HG03139 (cell line): ENCODE data around the gene CACNA1E.

ENCODE experiments used
- ATAC-seq: cut with Tn5 transposase; IDR thresholded peaks from one replicate; pipeline ENCODE4 v1.9.1; 2021; ENCODE audit not compliant: unreplicated experiment

The CACNA1E gene

DNA sequence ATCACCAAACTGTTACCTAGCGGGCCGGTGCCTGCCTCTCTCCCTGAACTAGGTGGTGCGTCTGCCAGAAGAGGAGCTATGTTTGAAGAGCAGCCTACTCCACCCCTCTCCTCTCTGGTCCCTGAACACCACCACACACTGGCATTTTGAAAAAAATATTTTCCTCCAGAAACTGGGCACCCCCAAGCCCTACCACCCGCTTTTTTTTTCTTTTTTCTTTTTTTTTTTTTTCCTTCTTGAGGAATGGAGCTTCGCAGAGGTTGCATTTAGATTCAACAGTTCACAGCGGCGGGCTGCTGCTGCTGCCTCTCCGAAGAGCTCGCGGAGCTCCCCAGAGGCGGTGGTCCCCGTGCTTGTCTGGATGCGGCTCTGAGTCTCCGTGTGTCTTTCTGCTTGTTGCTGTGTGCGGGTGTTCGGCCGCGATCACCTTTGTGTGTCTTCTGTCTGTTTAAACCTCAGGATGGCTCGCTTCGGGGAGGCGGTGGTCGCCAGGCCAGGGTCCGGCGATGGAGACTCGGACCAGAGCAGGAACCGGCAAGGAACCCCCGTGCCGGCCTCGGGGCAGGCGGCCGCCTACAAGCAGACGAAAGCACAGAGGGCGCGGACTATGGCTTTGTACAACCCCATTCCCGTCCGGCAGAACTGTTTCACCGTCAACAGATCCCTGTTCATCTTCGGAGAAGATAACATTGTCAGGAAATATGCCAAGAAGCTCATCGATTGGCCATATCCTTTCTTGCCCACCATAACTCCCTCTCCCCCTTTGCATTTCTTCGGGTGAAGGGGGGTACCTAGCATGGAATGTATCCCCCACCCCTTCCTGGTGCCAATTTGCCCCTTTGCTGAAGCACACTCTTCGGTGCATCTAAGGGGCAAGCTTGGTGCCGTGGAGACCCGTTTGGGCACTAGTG lies at the start of gene CACNA1E:
CACNA1E (plus strand) TSS at position 233 of the 911 bp plus-strand sequence; CDS start at position 461, 228 bp downstream.
- ATAC-seq, result no peak

DNA sequence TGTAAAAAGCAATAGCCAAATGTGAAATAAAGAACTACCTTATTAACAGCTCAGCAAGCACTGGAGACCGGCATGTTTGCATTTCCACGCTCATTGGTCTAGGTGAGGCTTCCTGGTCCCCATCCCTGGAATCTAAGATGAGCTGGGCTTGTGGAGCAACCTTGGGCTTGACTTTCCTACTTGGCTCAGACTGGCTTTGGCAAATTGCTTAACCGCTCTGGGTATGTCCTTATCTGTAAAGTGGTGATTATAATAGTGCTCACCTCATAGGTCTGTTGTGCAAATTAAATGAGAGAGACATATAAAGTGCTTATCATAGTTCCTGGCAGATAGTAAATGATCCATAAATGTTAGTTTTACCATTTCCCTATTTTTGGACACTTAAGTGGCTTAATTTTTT lies 49.4 kb upstream of the CACNA1E start:
- ATAC-seq, result no peak

DNA sequence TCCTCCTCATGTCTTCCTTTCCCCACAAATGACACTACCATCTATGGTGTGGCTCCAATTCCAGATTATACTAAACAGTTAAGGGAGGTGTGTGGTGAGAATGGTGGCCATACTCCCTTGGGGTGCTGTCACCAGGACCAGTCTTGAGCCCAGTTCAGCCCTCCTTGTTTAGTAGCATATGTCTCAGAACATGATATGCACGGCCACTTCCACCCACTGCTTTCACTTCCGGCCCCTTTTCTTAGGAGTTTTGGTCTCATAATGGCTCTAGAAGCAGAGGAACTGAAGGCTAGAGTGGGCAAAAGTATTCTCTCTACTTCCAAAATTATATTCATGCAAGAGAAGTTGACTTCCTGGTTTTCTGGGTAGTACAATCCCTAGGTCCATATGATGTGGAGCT lies 45.3 kb upstream of the CACNA1E start:
- no peak for ATAC-seq

DNA sequence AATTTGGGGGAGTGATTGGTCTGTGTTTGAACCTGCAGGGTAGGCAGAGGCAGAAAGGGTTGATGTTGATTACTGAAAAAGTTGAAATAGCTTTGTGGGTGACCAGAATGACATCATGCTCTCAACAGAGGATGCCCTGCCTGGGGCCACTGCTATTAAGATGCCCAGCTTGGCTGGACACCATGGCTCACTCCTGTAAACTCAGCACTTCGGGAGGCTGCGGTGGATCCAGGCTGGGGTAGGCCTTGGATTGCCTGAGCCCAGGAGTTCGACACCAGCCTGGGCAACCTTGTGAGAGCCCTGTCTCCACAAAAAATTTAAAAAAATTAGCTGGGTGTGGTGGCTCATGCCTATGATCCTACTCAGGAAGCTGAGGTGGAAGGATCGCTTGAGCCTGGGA lies 42.8 kb upstream of the CACNA1E start:
- no peak for ATAC-seq

DNA sequence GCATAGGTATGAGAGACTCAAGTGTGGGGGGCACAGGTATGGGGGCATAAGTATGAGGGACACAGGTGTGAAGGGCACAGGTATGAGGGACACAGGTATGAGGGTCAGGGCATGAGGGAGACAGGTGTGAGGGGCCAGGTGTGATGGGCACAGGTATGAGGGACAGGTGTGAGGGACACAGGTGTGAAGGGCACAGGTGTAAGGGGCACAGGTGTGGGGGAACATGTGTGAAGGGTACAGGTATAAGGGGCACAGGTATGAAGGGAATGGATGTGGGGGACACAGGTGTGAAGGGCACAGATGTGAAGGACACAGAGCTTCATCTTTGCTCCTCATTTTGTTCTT lies 41.2 kb upstream of the CACNA1E start:
- ATAC-seq, result no peak

DNA sequence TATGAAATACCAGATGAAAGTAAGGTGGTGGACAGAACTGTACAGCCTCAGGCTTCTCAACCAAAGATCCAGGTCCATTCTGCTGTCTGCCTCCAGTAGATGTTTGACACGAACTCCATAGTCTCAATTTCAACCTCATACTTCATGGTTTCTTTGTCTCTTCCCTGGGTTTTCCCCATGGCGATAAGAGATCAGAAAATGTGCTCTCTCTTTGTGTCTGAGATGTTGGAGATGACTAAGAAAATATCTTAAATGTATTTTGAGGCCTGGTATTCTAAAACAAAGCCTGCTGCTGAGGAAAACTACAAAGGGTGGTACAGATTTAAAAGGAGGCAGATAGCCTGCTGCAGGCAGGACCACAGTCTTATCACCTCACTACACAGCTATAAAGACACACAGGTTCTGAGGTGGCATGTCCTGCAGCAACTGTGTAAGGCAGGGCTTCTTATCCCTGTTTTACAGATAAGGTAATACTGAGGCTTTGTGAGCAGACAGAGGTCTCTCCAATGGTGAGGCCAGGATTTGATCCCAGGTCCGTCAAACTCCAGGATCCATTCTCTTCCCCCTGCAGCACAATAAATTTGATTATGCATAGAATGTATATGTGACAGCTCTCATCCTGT lies 40.0 kb upstream of the CACNA1E start:
- ATAC-seq, result no peak

DNA sequence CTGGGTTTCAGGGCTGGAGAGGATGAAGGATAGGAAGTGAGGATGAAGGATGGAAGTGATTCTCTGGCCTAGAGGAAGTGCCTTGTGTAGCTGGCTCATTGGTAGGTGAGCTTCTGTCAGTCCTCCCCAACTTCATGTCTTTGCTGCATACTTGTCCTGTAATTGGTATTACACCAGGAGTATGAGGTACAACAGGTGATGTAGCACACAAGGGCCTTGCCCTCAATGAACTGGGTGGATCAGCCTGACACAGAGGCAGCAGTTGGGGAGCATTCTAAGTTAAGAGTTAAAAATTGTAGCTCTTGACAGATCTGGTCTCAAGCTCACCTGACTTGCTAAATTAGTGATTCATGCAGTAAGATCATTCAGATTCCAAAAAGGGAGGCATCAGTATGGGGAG lies 37.9 kb upstream of the CACNA1E start:
- no peak for ATAC-seq

DNA sequence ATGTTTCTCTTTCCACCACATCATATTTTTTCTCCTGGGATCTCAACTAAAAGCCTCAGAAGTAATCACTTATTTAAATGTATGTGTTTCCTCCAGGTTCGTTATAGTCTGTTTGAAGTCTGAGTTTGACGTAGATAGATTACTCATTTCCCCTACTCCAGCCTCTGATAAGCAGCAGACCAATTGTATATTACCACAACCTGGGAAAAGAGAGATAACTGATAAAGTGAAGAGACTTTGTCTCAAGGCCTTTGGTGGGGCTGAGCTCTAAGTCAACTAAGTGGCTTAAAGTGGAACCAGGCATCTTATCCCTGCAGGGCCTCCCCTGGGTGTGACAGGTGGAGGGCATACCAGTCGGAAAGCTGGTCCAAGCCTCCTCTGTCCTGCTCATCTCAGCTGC lies 34.9 kb upstream of the CACNA1E start:
- no peak for ATAC-seq

DNA sequence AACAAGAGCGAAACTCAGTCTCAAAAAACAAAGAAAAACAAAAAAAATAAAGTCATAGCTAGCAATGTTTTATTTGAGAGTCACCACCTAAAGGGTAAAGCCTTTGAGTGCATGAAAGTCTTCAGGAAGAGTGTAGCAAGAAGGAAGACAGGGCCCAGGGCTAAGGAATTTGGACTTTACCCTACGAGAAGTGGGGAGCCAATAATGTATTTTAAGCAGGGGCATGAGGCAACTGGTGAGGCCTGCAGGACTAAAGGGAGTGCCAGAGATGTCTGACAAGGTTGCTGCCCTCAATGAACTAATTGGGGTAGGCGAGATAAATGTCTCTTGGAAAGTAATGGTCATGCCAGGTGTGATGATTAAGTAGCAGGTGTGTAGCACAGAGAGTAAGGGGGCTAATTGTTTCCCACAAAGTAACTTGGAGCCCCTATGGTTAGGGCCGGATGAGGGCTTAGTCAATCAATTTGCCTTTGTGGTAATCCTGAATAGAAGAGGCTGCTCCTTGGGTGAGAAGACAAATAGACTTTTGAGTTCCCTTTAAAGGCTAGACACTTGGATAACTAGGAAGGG lies 31.6 kb upstream of the CACNA1E start:
- no peak for ATAC-seq

DNA sequence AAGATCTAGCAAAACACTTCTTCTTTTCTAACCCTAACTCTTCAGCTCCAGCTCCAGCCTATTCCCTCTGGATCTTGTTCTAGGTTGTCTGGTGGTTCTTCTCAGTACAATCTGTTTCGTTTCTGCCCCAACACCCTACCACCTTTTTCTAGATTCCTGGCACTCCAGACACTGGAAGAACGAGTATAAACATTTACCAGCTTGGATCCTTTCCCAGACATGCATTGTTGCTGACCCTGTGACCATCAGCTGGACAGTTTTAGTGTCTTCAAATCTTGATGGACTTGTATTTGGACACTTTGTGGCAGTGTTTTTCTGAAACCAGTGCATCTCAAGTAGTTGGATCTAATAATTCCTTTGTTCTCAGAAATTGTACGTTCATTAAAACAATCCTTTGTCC lies 30.6 kb upstream of the CACNA1E start:
- ATAC-seq, result no peak

DNA sequence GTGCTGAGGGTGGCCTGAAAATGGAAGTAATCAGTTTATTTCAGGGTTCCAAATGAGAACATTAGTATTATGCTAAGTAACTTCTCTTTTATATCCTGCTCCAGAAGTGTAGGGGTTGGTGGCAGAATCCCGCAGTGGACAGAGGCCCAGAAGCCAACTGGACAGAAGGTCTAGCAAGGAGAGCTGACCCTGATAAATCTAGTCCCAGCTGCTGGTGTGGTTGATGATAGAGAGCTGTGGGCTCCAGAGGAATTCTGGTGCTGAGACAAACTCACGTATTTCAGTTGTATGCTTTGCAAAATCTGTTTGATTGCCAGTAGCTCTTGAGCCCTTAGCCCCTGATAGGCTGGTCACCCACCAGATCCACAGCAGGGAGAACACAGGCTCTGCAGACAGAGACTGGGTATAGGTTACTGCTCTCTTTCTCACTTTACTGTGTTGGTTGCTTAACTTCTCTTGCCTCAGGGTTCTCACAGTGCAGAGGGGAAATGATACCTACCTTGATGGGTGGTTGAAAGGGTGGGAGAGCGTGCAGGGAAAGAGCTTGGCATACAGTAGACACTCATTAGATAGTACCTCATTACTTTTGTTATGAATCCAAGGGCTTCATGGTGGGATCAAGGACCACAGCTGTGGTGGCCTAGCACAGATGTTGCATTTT lies 29.6 kb upstream of the CACNA1E start:
- no peak for ATAC-seq

DNA sequence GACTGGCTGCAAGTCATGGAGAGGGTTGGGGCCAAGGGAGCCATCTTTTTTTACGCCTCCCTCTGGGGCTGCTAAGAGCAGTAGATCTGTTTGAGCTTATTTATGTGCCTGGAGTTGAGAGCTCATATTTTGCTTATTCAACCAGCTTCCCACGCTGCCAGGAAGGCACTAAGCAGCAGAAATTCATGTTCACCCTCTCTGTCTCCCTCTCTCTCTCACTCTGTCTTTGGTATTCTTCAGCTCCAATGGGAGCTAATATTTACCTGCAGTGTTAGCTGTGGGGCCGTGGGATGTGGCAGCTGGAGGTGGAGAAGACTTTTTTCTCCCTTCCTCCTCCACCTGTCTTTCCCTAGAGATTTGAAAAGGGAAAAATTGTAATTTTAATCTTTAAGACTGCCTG lies 26.8 kb upstream of the CACNA1E start:
- ATAC-seq, result no peak

DNA sequence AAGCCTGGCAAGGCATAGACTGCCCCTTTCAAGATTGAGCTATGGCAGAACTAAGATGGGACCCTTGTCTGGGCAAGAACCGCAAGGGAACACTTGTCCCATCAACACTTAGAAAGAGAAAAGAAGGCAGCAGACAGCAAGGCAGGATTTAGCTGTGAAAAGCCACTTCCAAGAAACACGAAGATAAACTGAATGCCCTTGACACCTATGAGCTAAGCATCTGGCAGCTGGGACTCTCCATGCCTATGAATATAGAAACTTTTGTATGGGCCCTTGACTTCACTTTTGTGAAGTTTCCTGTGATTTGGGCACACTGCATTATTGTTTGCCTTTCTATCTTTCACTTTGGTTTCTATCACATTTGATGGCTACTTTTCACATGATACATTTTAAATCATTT lies 24.9 kb upstream of the CACNA1E start:
- ATAC-seq, result no peak

DNA sequence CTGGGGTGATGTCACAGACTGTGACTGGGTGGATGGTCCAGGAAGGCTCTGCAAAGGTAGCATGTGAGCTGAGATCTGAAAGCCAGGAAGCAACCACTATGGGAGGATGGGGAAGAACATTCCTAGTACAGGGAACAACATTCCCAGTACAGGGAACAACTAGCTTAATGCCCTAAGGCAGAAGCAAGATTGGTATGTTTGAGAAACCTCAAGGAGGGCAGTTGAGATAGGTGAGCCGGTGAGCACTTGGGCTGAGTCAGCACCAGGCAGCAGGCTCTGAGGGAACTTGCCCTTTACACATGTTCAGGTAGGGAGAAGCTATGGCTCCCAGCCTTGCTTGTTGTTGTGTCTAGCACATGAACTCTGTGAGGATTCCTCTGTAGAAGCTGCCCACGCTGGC lies 24.2 kb upstream of the CACNA1E start:
- no peak for ATAC-seq

DNA sequence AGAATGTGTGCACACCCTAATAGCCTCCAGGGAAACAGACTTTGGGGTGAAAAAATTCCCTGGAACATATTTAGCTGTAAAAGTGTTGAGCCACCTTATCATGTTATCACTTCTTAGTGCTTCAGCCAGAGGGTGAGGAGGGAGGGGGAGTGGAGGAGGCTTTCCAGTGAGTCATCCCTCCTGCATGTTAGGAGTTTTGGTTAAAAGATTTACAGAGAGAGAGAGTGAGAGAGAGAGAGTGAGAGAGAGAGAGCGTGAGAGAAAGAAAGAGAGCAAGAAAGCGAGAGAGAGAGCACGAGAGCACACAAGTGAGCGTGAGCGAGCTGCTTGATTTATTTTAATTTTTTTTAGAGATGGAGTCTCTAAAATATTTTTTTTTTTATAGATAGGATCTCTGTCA lies 13.5 kb upstream of the CACNA1E start:
- no peak for ATAC-seq

DNA sequence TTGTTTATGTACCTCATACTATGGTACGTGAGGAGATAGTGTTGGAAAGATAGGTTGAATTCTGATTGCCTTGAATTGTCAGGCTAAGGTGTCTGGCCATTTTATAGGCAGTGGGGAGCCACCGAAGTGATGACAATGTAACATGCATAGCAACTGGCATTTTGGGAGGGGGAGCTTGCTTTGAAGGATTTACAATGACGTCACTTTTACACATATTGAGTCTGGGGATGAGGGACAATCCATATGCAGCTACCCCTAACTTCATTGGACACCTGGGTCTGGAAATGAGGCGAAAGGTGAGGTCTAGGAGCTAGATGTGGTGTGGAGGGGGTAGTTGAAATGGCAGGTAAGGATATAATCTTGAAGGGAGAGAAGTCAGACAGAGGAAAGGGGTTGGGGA lies 7.7 kb upstream of the CACNA1E start:
- ATAC-seq, result no peak

DNA sequence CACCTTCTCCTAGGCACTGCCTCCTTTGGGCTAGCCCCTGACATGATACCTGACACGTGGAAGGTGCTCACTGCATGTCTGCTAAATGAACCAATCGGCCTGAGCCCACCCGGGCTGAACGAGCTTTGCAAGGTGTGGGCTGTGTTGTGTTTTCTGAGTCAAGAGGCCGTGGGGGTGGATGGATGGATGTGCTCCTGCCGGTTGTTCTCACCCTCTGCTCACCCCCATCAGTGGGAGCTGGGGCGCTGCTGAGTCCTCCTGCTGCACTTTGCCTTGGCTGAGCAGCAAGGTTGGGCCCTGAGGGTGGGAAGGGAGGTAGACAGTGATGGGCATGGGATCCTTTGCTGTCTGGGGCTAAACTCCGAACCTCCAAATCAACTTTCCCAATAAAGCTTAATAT lies 6.7 kb upstream of the CACNA1E start:
- no peak for ATAC-seq

DNA sequence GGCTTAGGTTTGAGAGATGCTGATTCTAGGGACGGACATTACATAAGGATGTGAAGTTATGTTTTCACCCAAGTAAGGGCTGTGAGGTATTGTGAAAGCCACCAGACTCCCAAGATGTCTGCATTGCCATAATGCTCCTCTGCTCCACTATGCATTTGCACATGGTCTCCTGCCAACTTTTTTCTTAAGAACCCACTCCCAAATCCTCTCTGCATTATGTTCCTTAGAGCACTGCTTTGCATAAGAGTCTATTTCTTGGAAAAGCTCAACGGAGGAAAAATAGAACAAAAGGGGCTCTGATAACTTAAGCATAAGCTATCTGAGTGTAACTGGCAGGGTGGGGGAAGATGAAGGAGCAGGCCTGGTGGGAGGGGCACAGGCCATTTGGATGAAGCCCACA lies 5.0 kb upstream of the CACNA1E start:
- ATAC-seq, result no peak

DNA sequence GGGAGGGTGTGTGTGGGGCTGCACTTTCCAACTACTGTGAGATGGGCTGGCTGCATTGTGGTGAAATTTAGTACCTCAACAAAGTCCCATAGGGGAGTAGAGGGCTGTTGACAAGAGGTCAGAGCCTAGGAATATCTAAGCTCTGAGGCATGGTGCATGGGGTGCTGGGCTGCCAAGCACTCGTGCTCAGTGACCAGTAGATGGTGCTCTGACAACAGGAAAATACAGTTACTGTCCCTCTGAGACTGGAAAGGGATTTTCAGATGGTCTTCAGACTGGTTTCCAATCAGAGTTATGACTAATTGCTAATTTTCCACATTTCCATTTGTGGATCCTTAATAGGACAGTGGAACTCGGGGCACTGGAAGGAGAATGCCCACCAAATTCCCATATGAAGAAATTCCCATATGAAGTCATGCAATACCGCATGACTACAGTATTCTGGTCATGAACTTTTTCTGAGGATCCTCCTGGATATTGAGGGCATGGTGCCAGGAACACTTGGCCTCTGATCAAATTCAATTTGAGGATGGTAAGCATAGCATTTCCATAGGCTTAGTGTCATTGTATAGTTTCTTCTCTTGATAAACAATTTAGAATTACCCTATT lies 4.1 kb upstream of the CACNA1E start:
- ATAC-seq, result peak; percentile 49

DNA sequence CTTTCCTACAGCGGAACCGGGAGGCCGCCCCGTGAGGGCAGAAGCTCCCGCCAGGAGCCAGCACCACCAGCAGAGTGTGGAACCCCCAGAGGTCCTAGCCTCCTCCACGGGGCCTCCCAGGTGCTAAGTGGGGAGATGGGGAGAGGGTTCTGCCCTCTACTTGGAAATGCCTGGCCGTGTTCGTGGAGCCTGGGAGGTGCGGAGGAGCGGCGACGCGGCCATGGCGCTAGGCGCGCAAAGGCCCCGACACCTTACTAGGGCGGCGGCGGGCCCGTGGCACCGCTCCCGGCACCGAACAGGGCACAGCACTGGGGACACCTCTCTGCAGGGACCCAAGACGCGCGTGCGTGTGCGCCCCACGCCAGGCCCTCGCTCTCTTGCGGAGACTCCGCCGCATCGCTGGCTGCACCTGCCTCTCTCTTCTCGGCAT lies 1.3 kb upstream of the CACNA1E start:
- ATAC-seq, result no peak

DNA sequence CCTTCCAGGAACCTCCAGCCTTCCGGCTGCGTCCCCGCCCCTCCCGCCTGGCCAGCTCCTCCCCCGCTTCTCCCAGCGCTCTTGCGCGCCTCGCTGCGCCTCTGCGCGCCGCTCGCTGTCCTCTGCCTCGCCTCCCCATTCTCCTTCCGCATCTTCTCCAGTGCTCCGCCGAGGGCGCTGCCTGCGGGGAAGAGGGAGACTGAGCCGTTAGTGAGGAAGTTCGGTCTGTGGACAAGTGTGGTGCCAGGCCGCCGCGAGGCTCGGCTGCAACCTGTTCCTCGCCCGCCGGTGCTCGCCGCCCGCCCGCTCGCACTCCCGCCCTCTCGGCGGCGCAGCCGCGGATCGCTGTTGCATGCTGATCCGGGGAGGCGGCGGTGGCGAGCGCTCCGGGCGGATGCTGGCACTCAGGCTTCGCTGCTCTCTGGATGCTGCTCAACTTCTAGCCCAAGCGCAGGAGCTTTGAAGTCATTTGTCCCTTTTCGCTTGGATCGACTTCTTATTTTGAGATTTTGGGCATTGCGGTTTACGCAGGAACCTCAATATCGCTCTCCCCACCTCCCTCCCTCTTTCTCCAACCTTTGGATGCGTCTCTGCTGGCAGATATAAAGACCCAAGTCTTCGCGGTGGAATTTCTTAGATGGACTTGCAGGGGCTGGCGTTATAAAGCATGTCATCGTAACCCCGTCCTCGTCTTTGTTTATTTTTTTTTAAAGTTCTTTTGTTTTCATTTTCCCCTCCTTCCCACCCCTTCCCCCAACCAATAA lies 614 bp upstream of the CACNA1E start:
- peak; percentile 41 for ATAC-seq
